GM13977 (cell line): ENCODE measurements around the gene SMYD2.

Experiments used
- DNase-seq: peaks from one replicate; pipeline ENCODE4 v3.0.0; 2012; ENCODE audit warnings: low spot score
- CTCF ChIP-seq: IDR thresholded peaks from 2 replicates; pipeline ENCODE4 v1.5.1; 2012; ENCODE audit warnings: mild to moderate bottlenecking, control low read depth; ENCODE audit not compliant: insufficient read depth; ENCODE audit errors: extremely low read depth, missing control alignments
- in situ Hi-C: fragments of 300-500 bp; cut with MboI; formaldehyde crosslinking; loops from one replicate; pipeline ENCODE4 v1.12.0; 2022; ENCODE audit warnings: low sequenced_read_pairs, low pct_unique_long_range_greater_than_20kb, mixed read lengths, inconsistent platforms; ENCODE audit not compliant: unreplicated experiment

SMYD2 gene

GRCh38 chr1:214289574-214290272 lies 8.8 kb downstream of the SMYD2 start:
- TF ChIP-seq CTCF, result no peak
- no peak for DNase-seq

GRCh38 chr1:214290424-214291037 lies 9.6 kb downstream of the SMYD2 start:
- DNase-seq, result no peak

More at GRCh38 chr1:214289574-214290272, 8.8 kb downstream of the SMYD2 start:
- in situ Hi-C loops, result no loop called here

GRCh38 chr1:214292322-214292721 lies 11.4 kb downstream of the SMYD2 start:
- no peak for DNase-seq
- in situ Hi-C loops, result no loop called here
- no peak for TF ChIP-seq CTCF

More at GRCh38 chr1:214290424-214291037, 9.6 kb downstream of the SMYD2 start:
- TF ChIP-seq CTCF, result no peak
- in situ Hi-C loops, result no loop called here

- no peak for TF ChIP-seq CTCF
- in situ Hi-C loops, result no loop called here
- no peak for DNase-seq
Measured at GRCh38 chr1:214295934-214296333, 15.0 kb downstream of the SMYD2 start.

GRCh38 chr1:214296860-214297745 lies 16.1 kb downstream of the SMYD2 start:
- no peak for TF ChIP-seq CTCF
- DNase-seq, result no peak

GRCh38 chr1:214300149-214300780 lies 19.3 kb downstream of the SMYD2 start:
- no peak for TF ChIP-seq CTCF
- in situ Hi-C loops, result no loop called here
- DNase-seq, result no peak

More at GRCh38 chr1:214296860-214297745, 16.1 kb downstream of the SMYD2 start:
- in situ Hi-C loops, result no loop called here
